Adipose tissue (tissue), 3 donors: ENCODE results near the gene THSD7A. TPM values are rescaled to one million over a fixed set of nuclear protein-coding genes. Genes with fewer than 3 reads are reported as not detected.

Experiments
- H3K27ac ChIP-seq: one replicate; pipeline ENCODE4 v1.5.1; 2013; ENCODE audit warnings: low read depth, low read length
- WGBS, 3 donors: extraction: QIAGEN DNeasy Blood & Tissue Kit; methylation state at CpG; one replicate each; pipeline ENCODE4 v1.1.7; 2013; 5-methylcytosine and 5-hydroxymethylcytosine counted together
- polyA plus RNA-seq, 3 donors: library from polyadenylated mRNA; stranded (reverse); fragments of 200-250 nt; gene quantifications; one replicate each; pipeline ENCODE4 v1.2.3, GENCODE V29; 2013
- donor health status: healthy with polysubstance abuse.
- donor health status: Bipolar disorder and iron deficiency.
- donor health status: healthy.

The THSD7A gene
- polyA plus RNA-seq, 3 donors = 0.28 to 1.9 (median 0.79) TPM

DNA sequence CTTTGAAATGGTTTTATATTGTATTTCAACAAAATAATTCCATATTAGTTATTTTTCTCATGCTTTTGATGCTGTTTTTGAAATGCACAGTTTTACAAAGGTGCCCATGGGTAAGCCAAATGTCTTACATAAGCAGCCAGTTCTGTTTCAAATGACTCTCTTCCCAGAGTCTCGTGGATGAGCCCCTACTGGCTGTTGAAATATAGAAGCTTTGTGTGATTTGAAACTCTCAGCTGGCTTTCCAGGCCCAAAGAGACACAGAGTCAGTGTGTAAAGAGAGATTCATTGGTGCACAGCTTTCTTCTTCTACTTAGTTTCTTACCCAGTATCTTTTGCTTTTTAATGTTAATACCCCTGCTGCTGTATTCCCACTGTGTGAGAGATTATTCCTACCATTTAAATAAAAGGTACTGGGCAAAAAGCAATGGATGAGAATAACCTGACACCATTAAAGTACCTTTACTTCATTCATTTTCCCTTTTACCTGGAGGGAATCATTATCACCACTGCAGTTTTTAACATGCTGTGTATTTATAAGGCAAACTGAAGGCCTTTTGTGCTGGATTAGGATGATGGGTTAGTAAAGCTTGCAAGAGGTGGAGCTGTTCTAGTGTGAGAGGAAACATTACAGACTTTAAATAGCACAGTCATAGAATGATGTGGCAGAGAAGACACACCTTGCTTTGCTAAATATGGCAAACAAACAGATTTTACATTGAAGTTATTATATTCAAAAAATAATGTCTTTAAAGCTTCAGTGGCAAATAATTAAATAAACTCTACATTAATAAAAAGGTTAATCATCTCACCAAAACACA is 415.1 kb downstream of the THSD7A start:
- 49 to 60% (median 58%) methylated on average over 1 of the region's 1 CpG for WGBS, 3 donors
- no peak overlapping the region for H3K27ac ChIP-seq

DNA sequence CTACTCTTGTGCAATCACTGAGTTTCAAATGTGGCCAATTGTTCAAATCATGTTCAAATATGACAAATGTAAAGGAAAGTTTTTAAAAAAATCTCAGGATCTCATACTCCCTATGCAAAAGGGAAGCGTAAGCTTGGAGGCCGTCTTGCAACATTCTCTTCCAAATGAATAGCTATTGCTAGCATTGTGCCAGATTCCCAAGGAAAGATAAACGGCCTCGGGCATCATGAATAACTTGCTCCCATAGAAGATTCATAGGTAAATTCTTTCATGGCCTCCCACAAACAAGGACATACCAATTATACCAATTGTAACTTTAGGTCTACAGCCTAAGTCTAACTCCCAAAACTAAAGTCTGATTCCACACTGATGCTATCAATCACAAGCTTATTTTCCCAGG is 416.9 kb downstream of the THSD7A start:
- H3K27ac ChIP-seq = no peak overlapping the region
- WGBS, 3 donors = 82 to 91% (median 87%) methylated on average over 4 of the region's 4 CpGs

DNA sequence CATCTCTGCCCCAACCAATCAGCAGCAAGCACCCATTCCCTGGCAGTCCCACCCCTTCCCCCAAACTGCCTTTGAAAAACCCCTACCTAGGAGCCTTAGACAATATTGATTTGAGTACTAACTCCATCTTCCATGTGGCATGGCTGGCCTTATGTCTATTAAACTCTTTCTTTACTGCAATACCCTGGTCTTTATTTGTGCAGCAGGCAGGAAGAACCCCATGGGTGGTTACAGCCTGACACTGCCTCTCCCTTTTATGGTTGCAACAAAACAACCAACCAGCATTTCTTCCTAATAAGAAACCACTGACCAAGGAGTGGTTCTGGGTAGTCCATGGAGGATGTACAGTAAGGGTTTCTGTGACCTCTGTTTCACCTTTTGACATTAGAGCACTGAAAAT is 418.1 kb downstream of the THSD7A start:
- no peak overlapping the region for H3K27ac ChIP-seq

DNA sequence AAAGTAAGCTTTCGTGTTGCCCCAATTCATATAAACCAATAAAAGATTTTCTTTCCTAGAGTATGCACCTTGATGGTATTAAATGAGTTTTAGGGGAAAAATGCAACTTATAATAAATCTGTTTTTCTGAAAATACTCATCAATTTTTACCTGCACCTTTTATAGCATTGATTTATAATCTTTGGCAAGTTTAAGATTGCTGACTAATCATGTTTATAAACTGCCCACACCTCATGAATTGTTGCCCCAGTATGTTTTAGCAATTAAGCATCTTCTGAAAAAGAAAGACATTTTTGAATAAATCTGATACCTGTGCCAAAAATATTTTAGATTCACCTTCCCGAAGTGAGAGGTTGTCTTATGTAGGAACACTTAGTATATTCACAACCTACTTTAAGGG is 420.0 kb downstream of the THSD7A start:
- H3K27ac ChIP-seq = no peak overlapping the region
- WGBS, 3 donors = 83 to 85% (median 85%) methylated on average over 2 of the region's 2 CpGs

DNA sequence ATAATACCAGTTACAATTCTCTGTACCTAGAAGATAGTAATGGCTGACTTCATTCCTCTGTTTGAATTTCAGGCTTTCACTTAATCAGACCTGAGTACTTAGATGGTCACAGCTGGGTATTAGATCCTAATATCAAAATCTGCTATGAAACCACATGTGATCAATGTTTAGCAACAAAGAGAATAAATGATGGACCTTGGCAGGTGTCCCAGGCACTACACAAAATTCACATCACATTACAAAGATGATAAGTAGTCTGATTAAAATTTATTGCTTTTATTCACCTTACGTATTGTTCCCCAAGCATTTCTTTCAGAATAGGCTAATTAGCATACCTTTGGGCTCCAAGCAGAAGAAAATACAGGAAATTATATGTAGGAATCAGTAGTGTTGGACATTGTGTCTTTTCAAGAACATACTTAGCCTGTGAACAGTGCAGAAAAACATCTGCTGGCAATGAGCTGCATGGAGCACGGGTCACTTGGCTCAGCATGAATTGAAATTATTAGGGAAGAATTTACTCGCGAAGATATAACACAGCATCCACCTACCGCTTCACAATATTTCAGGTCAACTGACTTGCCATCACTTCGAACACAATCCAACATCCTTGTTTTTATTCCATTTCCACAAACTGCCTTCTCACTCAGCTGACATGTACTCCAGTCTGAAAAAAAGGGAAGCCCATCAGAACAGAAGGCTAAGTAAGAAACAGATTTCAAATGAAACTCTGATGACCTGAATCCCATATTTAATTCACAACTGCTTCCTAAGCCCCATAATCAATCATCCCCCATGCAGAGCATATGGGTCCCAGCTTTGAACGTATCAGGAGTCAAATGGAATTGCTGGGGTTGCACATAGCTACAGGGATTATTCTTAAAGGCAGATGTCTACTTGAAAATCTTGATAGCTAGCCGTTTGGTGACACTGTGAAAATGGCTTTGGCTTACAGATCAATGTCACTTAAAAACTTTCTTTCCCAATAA is 421.0 kb downstream of the THSD7A start:
- 71 to 77% (median 75%) methylated on average over 8 of the region's 8 CpGs for WGBS, 3 donors
- H3K27ac ChIP-seq = no peak overlapping the region

DNA sequence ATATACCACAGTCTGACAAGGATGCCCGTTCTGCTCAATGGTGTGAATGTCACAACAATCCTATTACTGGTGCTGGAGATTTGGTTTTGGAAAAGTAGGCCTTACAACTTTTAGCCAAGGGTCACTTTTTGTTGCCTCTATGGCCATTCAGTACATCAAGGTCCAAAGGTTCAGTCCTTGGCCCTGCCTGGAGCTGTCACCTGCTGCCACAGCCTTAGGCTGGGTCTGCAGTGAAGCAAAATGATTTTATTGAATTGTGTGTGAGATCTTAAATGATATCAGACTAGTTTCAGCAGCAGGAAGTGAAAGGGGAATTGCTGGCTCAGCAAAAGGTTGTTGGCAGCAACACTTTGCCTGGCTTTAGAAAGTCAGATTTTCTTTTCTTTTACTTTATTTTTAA is 427.6 kb downstream of the THSD7A start:
- H3K27ac ChIP-seq = no peak overlapping the region
- WGBS, 3 donors = 70 to 88% (median 84%) methylated on average over 1 of the region's 1 CpG

DNA sequence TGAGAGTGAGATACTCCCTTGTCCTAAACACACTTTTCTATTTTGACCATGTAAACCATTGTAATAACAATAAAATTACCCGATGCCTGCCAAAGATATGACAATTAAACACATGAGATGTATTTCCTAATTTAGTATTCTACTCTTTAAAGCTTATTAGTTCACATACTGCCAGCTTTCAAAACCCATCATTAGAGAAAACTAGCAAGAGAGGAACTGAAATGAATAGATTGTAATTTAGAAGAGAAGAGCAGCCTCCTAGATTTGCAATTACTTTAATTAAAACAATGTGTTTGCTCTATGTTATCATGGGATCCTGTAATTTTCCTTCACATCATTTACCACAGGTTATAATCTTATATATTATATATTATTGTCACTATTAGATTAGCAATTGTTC is 428.2 kb downstream of the THSD7A start:
- no peak overlapping the region for H3K27ac ChIP-seq
- WGBS, 3 donors = 69 to 86% (median 76%) methylated on average over 1 of the region's 1 CpG

DNA sequence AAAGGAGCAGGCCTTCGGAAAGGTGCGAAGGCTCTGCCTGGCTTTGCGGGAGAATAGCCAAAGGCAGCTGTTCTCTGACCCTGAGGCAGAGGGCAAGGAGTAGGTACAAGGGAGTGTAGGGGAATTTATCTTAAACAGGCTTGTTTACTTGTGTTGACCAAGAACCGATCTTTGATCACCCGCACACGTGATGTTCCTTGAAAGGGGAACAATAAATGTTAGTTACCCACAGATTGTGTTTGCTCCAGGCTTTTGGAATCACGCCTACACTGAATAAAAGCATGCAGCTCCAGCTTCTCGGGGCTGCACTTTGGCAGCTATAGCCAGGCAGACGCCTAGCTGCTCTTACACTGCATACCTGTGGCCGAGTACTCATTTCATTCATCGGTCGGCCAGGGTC is 437.6 kb downstream of the THSD7A start:
- 75 to 95% (median 91%) methylated on average over 12 of the region's 12 CpGs for WGBS, 3 donors
- H3K27ac ChIP-seq = no peak overlapping the region

DNA sequence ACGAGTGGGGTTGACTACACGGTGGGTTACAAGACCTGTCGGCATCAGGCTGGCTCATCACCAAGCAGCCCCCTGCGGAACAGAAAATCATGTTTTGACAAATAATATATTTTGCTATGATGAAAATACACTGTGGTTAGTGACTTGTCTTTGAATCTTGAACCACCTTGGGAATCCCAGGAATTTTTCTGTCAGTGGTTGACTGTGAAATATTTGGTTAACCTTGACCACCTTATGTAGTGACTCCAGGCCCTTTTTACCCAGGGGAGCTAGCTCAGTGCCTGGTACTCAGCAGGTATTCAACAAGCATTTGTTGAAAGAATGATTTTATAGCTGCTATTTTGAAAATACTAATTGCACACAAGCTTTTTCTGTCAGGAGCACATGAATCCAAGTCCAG is 452.4 kb downstream of the THSD7A start:
- WGBS, 3 donors = 88 to 97% (median 96%) methylated on average over 4 of the region's 4 CpGs
- no peak overlapping the region for H3K27ac ChIP-seq

DNA sequence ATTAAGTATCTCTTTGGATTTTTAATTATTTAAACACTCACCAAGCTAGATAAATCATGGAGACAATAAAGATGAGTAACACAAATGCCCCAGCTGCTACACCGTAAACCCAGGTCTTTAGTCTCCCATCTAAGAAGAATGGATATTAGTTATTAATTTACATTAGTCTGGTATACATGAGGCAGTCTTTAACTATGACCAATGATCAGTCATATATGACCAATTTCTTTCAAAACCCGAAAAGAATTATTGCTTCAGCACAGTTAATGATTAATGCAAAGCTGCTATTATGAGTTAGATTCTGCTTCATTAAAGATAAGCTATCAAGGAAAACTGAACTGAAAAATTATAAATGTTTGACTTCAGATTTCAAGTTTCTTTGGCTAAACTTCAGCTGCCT is 455.5 kb downstream of the THSD7A start:
- WGBS, 3 donors = 42 to 91% (median 90%) methylated on average over 2 of the region's 2 CpGs
- no peak overlapping the region for H3K27ac ChIP-seq

DNA sequence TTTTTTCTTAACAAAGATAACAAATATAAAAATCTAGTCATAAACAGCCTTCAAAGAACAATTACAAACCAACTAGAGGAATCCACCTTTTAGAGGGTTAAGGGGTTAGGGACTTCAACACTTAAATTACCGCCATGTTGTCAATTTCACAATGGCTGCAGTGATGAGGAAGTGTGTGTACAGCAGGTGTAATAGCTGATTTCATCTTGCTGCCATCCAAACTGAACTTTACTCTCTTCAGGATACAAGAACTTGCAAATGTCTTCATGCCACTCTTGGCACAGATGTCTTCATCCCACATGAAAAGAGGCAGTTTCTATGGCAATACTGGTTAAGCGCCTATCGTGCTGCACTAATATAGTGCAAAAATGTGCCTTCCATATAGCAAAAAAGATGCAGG is 457.4 kb downstream of the THSD7A start:
- 80 to 91% (median 88%) methylated on average over 3 of the region's 3 CpGs for WGBS, 3 donors
- no peak overlapping the region for H3K27ac ChIP-seq

DNA sequence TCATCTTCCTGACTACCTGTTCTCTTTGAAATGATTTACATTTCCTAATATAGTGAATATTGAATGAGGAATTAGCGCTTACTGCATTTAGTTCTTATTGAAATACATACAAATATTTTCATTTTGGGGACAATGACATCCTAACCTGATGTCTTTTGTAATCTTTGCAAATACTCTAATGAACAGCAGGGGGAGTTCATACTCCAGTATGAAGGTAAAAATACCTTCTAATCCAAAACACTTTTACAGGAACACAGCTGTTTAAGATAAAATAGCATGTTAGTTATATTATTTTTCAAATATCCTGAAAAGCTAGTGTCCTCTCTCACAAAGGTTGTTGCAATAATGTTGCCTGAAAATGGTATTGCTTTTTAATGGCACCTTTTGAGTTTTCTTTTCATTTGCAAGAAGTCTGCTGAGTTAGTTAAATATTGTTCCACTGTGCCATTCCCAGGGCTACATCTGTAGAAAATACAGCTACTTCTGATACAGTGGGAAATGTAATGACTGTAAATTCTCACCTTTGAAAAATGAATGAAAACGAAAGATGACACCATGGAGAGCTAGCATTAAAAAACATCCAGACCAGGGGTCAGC is 458.4 kb downstream of the THSD7A start:
- H3K27ac ChIP-seq = no peak overlapping the region
- WGBS, 3 donors = 78 to 82% (median 81%) methylated on average over 2 of the region's 2 CpGs

DNA sequence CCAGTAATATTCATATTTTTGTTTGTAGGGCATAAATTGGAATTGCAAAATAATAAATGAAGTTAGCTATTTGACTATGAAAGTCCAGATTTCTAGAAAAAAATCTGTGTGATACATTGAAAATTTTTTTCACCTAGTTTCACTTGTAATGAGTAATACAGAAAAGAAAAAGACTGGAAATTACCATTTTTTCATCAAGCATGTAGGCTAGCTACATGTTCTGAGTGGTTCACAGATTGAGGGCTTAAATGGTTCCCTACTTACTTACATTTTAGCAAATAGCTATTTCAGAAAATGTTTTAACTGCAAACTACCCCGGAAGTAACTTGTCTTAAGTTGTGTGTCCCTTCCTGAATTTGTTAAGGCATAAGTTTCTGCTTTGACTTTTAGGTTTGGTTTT is 462.3 kb downstream of the THSD7A start:
- H3K27ac ChIP-seq = no peak overlapping the region
- 43 to 98% (median 96%) methylated on average over 1 of the region's 1 CpG for WGBS, 3 donors

DNA sequence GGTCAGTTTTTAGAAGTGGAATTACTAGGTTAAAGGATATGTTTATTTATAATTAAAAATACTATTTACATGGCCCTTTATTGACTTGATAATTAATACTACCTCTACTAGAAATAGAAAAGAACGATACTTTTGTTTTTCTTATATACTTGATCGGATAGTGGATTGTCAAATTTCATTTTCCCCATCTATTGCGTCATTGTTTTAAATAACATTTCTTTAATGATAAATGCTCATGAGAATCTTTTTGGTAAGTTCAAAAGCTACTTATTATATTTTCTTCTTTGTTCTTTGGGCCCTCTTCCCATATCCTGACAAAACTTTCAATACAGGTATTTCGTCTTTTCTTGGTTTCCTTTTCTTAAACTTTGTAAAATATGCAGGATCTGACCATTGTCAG is 465.9 kb downstream of the THSD7A start:
- WGBS, 3 donors = 85 to 90% (median 89%) methylated on average over 4 of the region's 4 CpGs
- no peak overlapping the region for H3K27ac ChIP-seq

DNA sequence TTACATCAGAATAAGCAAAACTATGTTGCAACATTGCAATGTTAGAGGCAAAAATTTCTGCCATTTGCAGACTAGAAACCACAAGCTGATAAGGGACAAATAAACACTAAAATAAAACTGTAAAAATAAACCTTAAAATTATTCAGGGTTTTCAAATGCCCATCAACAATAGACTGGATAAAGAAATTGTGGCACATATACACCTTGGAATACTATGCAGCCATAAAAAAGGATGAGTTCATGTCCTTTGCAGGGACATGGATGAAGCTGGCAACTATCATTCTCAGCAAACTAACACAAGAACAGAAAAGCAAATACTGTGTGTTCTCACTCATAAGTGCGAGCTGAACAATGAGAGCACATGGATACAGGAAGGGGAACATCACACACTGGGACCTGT is 473.4 kb downstream of the THSD7A start:
- H3K27ac ChIP-seq = no peak overlapping the region

DNA sequence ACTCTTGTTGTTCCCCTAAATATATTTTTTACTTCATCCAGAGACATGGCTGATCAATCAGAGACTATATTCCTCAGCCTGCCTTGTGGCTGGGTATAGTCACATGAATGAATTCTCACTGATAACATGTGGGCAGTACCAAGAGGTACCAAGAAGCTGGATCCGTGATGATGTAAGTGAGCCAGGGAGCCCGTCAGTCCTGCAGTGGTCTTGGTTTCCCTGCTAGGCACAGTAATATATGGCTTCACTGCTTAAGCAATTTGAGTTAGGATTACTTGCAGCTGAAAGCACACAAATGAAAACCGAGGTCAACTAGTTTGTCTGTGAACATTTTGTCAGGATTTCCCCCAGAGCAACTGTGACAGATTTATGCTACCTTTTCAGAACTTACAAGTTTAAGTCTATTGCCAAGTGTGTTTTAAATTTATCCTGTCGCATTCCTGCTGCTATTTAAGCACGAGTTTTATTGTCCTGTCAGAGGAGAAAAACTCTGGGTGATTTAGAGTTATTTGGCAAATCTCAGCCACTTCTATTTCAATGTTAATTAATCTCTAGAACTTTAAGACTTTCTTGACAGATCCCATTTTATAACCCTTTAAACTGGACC is 476.5 kb downstream of the THSD7A start:
- no peak overlapping the region for H3K27ac ChIP-seq
- WGBS, 3 donors = 44 to 54% (median 50%) methylated on average over 5 of the region's 5 CpGs

More for the DNA sequence above, 473.4 kb downstream of the THSD7A start:
- 91 to 100% (median 95%) methylated on average over 1 of the region's 1 CpG for WGBS, 3 donors

DNA sequence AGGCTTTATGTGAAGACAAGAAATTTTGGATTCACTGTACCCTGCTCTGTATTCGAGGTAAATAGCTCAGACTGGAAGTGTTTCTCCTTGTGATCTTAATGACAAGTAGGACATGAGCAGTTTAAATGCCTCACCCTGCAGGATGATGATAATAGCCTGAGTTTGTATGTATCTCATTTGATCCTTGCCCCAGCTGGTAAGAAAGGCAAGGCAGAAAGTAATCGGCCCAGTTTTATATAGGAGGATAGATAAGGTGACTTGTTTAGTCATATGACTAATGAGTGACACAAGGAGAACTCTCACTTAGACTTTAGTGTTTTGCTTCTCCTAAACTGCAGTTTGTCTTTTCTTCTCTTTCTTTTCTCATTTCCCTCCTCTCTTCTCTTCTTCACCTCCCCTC is 485.7 kb downstream of the THSD7A start:
- 51 to 68% (median 55%) methylated on average over 2 of the region's 2 CpGs for WGBS, 3 donors
- H3K27ac ChIP-seq = no peak overlapping the region

DNA sequence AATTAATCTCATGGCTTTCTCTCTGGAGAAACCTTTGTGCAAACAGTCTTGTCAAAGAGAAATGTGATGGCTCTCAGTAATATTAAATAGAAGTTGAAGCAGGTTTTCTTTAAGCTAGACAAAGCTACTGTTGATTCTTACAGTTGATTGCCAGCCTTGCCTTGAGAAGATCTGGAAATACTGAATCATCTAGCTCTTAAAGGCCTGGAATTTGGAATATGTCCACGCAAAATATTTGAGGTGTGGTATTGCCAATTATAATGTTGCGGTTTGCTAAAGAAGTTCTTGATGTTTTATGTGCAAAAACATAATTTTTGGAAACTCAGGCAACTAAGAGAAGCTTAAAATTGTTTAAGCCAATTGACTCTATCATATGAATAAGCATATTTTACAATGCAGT is 486.4 kb downstream of the THSD7A start:
- WGBS, 3 donors = 84 to 85% (median 85%) methylated on average over 2 of the region's 2 CpGs
- H3K27ac ChIP-seq = no peak overlapping the region
